ENCODE data around the gene DCAF6. TPM values are rescaled to one million over a fixed set of nuclear protein-coding genes. Genes with fewer than 3 reads are reported as not detected.
A peak's percentile ranks its signal among the peaks of the same experiment; 100 is the strongest.

DCAF6 gene
- total RNA-seq, 1 experiment from 2014 or later: 41.9 TPM

DNA sequence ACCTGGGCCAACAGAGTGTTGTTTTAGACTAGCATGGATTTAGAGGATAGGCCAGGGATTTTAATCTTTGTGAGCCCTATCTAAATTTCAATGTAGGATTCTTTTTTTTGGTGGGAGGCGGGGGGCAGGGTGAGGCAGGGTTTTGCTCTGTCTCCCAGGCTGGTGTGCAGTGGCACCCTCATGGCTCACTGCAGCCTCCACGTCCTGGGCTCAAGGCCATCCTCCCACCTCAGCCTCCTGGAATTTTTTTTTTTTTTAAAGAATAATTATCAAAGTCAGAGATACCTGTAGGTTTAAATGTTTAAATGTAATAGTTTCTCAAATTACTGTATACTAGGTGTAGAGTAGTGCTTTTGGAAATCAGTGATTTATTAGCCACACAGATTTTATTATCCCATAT, 3.8 kb downstream of the DCAF6 start:
- Mint-ChIP-seq H3K4me3 (ENCODE audit: unreplicated experiment) (no peak overlapping the region), H3K27ac (ENCODE audit: unreplicated experiment) (no peak overlapping the region), H3K9me3 (ENCODE audit: unreplicated experiment) (no peaks in the 10 kb centered on the region), H3K27me3 (ENCODE audit: insufficient read depth, unreplicated experiment) (no peaks in the 10 kb centered on the region), H3K4me1 (ENCODE audit: low read depth, unreplicated experiment) (peaks cover 13% of the 10 kb centered on the region), H3K36me3 (ENCODE audit: insufficient read depth, unreplicated experiment) (peaks cover 37% of the 10 kb centered on the region)
- H3K36me3 ChIP-seq (ENCODE audit: control insufficient read depth, insufficient read depth, low read length): 0 out of 2 replicates have a peak, but pooled peaks cover 1% of the 10 kb centered on the region
- H3K4me3 ChIP-seq (ENCODE audit: low read depth, low read length): no peak overlapping the region
- H3K9me3 ChIP-seq: no peaks in the 10 kb centered on the region
- BruUV-seq (replicated peaks): no TSS peak
- 0 out of 2 replicates have a peak, but pooled peaks cover 7% of the 10 kb centered on the region for H3K4me1 ChIP-seq
- ChIA-PET CTCF (no interaction called here), POLR2A (no interaction called here)
- no peak for DNase-seq
- no peaks in the 10 kb centered on the region for H3K27me3 ChIP-seq (replicated peaks; ENCODE audit: control insufficient read depth, insufficient read depth, low read length)
- TF ChIP-seq, protein P1, sequence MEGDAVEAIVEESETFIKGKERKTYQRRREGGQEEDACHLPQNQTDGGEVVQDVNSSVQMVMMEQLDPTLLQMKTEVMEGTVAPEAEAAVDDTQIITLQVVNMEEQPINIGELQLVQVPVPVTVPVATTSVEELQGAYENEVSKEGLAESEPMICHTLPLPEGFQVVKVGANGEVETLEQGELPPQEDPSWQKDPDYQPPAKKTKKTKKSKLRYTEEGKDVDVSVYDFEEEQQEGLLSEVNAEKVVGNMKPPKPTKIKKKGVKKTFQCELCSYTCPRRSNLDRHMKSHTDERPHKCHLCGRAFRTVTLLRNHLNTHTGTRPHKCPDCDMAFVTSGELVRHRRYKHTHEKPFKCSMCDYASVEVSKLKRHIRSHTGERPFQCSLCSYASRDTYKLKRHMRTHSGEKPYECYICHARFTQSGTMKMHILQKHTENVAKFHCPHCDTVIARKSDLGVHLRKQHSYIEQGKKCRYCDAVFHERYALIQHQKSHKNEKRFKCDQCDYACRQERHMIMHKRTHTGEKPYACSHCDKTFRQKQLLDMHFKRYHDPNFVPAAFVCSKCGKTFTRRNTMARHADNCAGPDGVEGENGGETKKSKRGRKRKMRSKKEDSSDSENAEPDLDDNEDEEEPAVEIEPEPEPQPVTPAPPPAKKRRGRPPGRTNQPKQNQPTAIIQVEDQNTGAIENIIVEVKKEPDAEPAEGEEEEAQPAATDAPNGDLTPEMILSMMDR (IDR thresholded peaks at IDR 0.05; ENCODE audit: insufficient read depth in 1 of 2, low read depth in 1 of 2, low read length in 1 of 2, severe bottlenecking in 1 of 2, unreplicated experiment in 1 of 2): no peak
- intact Hi-C loops (cut with micrococcal nuclease; ENCODE audit: unreplicated experiment): no loop called here

DNA sequence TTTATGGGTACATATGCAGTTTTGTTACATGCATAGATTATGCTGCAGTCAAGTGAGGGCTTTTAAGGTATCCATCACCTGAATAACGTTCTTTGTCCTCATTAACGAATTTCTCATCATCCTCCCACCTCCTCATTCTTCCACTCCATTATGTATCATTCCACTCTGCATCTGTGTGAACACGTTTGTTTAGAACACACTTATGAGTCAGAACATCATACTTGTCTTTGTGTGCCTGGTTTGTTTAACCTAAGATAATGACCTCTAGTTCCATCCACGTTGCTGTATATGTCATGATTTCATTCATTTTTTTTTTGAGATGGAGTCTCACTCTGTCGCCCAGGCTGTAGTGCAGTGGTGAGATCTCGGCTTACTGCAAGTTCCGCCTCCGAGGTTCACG, 7.1 kb downstream of the DCAF6 start:
- Histone ChIP-seq H3K4me1 (peaks cover 18% of the 10 kb centered on the region), H3K4me3 (ENCODE audit: low read depth, low read length) (no peak overlapping the region), H3K9me3 (no peaks in the 10 kb centered on the region), H3K36me3 (ENCODE audit: control insufficient read depth, insufficient read depth, low read length) (0 out of 2 replicates have a peak, but pooled peaks cover 1% of the 10 kb centered on the region), H3K27me3 (replicated peaks; ENCODE audit: control insufficient read depth, insufficient read depth, low read length) (no peaks in the 10 kb centered on the region)
- H3K4me3 Mint-ChIP-seq (ENCODE audit: unreplicated experiment): no peak overlapping the region
- H3K4me1 Mint-ChIP-seq (ENCODE audit: low read depth, unreplicated experiment): peaks cover 29% of the 10 kb centered on the region
- no peaks in the 10 kb centered on the region for H3K27me3 Mint-ChIP-seq (ENCODE audit: insufficient read depth, unreplicated experiment)
- no TSS peak for BruUV-seq (replicated peaks)
- intact Hi-C loops (cut with micrococcal nuclease; ENCODE audit: unreplicated experiment): no loop called here
- ChIA-PET CTCF (no interaction called here), POLR2A (no interaction called here)
- no peak overlapping the region for H3K27ac Mint-ChIP-seq (ENCODE audit: unreplicated experiment)
- DNase-seq: no peak
- peaks cover 31% of the 10 kb centered on the region for H3K36me3 Mint-ChIP-seq (ENCODE audit: insufficient read depth, unreplicated experiment)
- no peaks in the 10 kb centered on the region for H3K9me3 Mint-ChIP-seq (ENCODE audit: unreplicated experiment)
- TF ChIP-seq, protein P1 (IDR thresholded peaks at IDR 0.05; ENCODE audit: insufficient read depth in 1 of 2, low read depth in 1 of 2, low read length in 1 of 2, severe bottlenecking in 1 of 2, unreplicated experiment in 1 of 2): no peak

DNA sequence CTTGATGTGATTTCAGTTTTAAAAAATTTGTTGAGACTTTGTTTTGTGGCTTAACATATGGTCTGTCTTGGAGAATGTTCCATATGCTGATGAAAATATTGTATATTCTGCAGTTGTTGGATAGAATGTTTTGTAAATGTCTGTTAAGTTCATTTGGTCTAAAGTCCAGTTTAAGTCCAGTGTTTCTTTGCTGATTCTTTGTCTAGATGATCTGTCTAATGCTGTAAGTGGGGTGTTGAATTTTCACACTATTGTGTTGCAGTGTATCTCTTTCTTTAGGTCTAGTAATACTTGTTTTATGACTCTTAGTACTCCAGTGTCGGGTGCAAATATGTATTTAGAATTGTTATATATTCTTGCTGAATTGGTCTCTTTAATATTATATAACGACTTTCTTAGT, 11.2 kb downstream of the DCAF6 start:
- TF ChIP-seq, protein P1 (IDR thresholded peaks at IDR 0.05; ENCODE audit: insufficient read depth in 1 of 2, low read depth in 1 of 2, low read length in 1 of 2, severe bottlenecking in 1 of 2, unreplicated experiment in 1 of 2): no peak
- Histone ChIP-seq H3K4me3 (ENCODE audit: low read depth, low read length) (no peak overlapping the region), H3K36me3 (ENCODE audit: control insufficient read depth, insufficient read depth, low read length) (peaks cover 3% of the 10 kb centered on the region; the same call in 1 of the 2 replicates), H3K27me3 (replicated peaks; ENCODE audit: control insufficient read depth, insufficient read depth, low read length) (no peaks in the 10 kb centered on the region), H3K9me3 (no peaks in the 10 kb centered on the region), H3K4me1 (peaks cover 23% of the 10 kb centered on the region)
- H3K4me3 Mint-ChIP-seq (ENCODE audit: unreplicated experiment): peak overlapping the region; percentile 69
- intact Hi-C loops (cut with micrococcal nuclease; ENCODE audit: unreplicated experiment): no loop called here
- no peak for DNase-seq
- BruUV-seq (replicated peaks): no TSS peak
- CTCF ChIA-PET: no interaction called here
- POLR2A ChIA-PET: no interaction called here
- H3K27me3 Mint-ChIP-seq (ENCODE audit: insufficient read depth, unreplicated experiment): no peaks in the 10 kb centered on the region
- peaks cover 29% of the 10 kb centered on the region for H3K4me1 Mint-ChIP-seq (ENCODE audit: low read depth, unreplicated experiment)
- H3K27ac Mint-ChIP-seq (ENCODE audit: unreplicated experiment): peak overlapping the region; percentile 91
- H3K36me3 Mint-ChIP-seq (ENCODE audit: insufficient read depth, unreplicated experiment): peaks cover 39% of the 10 kb centered on the region
- H3K9me3 Mint-ChIP-seq (ENCODE audit: unreplicated experiment): peaks cover 6% of the 10 kb centered on the region
